Esophagus squamous epithelium (tissue), 5 donors: Measurements from ENCODE around the gene FANCD2OS. TPM values are rescaled to one million over a fixed set of nuclear protein-coding genes. Genes with fewer than 3 reads are reported as not detected.
A peak's percentile ranks its signal among the peaks of the same experiment; 100 is the strongest.

Source experiments
- DNase-seq: peaks from one replicate; lab custom pipeline; 2025; lab: John Stamatoyannopoulos, UW
- H3K27ac ChIP-seq, 4 donors: fragments of 200-600 bp; sonication (generic); one replicate each; pipeline ENCODE4 v1.5.1; 2016 to 2019; ENCODE audit warnings: mild to moderate bottlenecking in 1 of 4
- H3K27me3 ChIP-seq, 4 donors: fragments of 200-600 bp; sonication (generic); 1 replicate in 3 of 4; 2 replicates in 1 of 4; pipeline versions ENCODE4 v1.5.1 to v1.6.0; 2017 to 2021; ENCODE audit warnings: antibody characterized with exemption in 1 of 4
- H3K36me3 ChIP-seq, 3 donors: fragments of 200-600 bp; sonication (generic); one replicate each; pipeline ENCODE4 v1.5.1; 2016 to 2019
- H3K4me1 ChIP-seq, 3 donors: fragments of 200-600 bp; sonication (generic); one replicate each; pipeline ENCODE4 v1.5.1; 2017 to 2019
- H3K4me3 ChIP-seq, 4 donors: fragments of 200-600 bp; sonication (generic); 1 replicate in 3 of 4; 2 replicates in 1 of 4; pipeline ENCODE4 v1.5.1; 2016 to 2019; ENCODE audit warnings: mild to moderate bottlenecking in 2 of 4, moderate library complexity in 1 of 4
- H3K9me3 ChIP-seq, 3 donors: fragments of 200-600 bp; sonication (generic); one replicate each; pipeline ENCODE4 v1.5.1; 2016 to 2019
- POLR2A ChIP-seq, 4 donors: fragments of 450-650 bp; IDR thresholded peaks; one replicate each; pipeline ENCODE4 v1.6.1; 2017; ENCODE audit warnings: antibody characterized with exemption in 4 of 4, mild to moderate bottlenecking in 4 of 4, moderate library complexity in 3 of 4
- WGBS, 2 donors: methylation state at CpG; one replicate each; pipeline ENCODE4 v1.1.5; 2018; 5-methylcytosine and 5-hydroxymethylcytosine counted together
- intact Hi-C: fragments of 100-400 bp; cut with DNase I; formaldehyde crosslinking; loops from one replicate; pipeline ENCODE4 v1.15.0; 2022
- total RNA-seq, 4 donors: library from RNA; depleted of rRNA; stranded (reverse); fragments of >200 nt; gene quantifications; one replicate each; pipeline ENCODE4 v1.1.0, GENCODE V29; 2016
- TF ChIP-seq, protein P1 (sequence below), 6 experiments: fragments of 450-650 bp in 4 of 6; fragments of 200-600 bp in 2 of 6; sonication (generic) in 2 of 6; IDR thresholded peaks; one replicate each; pipeline ENCODE4 v1.5.1; 2016 to 2019; ENCODE audit warnings: antibody characterized with exemption in 6 of 6, mild to moderate bottlenecking in 4 of 6, moderate library complexity in 4 of 6
- donor health status: DM: yes; HTN: yes; CAD: no.

FANCD2OS gene
- total RNA-seq, 4 donors from 2014 or later: not detected

DNA sequence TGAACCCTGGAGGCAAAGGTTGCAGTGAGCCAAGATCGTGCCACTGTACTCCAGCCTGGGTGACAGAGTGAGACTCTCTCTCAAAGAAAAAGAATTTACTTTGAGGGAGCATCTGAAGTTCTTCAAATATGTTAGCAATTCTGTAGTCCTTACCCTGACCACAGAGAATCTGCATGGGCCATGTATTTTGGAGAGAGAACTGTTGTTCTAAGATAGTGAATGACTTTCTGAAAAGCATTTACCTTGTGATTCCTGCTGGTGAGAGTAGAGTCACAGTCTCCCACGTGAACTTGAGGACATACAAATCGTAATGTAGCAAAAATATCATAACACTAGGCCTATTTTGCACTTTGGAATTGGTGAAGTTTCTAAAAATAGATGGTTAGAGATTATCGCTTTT lies 11.3 kb upstream of the FANCD2OS start:
- WGBS, 2 donors: 75 to 79% methylated on average over 4 of the region's 4 CpGs
- Histone ChIP-seq H3K9me3 (no peaks in the 10 kb centered on the region), H3K4me3 (no peak overlapping the region), H3K27ac (no peak overlapping the region), H3K27me3 (no peaks in the 10 kb centered on the region), H3K4me1 (peaks cover 8 to 34% (median 15%) of the 10 kb centered on the region in 3 donors), H3K36me3 (peaks cover 0 to 30% (median 0%) of the 10 kb centered on the region in 3 donors)
- intact Hi-C loops: no loop called here
- DNase-seq: no peak
- TF ChIP-seq POLR2A (IDR thresholded peaks at IDR 0.05): no peak
- TF ChIP-seq, protein P1, sequence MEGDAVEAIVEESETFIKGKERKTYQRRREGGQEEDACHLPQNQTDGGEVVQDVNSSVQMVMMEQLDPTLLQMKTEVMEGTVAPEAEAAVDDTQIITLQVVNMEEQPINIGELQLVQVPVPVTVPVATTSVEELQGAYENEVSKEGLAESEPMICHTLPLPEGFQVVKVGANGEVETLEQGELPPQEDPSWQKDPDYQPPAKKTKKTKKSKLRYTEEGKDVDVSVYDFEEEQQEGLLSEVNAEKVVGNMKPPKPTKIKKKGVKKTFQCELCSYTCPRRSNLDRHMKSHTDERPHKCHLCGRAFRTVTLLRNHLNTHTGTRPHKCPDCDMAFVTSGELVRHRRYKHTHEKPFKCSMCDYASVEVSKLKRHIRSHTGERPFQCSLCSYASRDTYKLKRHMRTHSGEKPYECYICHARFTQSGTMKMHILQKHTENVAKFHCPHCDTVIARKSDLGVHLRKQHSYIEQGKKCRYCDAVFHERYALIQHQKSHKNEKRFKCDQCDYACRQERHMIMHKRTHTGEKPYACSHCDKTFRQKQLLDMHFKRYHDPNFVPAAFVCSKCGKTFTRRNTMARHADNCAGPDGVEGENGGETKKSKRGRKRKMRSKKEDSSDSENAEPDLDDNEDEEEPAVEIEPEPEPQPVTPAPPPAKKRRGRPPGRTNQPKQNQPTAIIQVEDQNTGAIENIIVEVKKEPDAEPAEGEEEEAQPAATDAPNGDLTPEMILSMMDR (IDR thresholded peaks at IDR 0.05): no peak

DNA sequence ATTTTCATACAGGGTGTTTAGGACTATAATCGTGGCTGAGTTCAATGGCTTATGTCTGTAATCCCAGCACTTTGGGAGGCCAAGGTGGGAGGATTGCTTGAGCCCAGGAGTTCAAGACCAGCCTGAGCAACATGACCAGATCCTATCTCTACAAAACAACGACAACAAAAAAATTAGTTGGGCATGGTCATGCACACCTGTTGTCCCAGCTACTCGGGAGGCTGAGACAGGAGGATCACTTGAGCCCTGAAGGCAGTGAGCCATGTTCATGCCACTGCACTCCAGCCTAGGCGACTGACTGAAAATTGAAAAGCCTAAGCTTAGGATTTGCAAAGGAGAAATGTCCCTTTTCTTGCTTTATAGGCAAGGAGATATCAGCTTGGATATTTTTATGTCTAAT lies 8.9 kb upstream of the FANCD2OS start:
- H3K4me3 ChIP-seq: peak overlapping the region in 1 of 4 donors; percentile 83
- peaks cover 8 to 34% (median 15%) of the 10 kb centered on the region in 3 donors for H3K4me1 ChIP-seq
- H3K36me3 ChIP-seq: peaks cover 0 to 20% (median 0%) of the 10 kb centered on the region in 3 donors
- intact Hi-C loops: no loop called here
- no peak for DNase-seq
- no peaks in the 10 kb centered on the region for H3K9me3 ChIP-seq
- H3K27ac ChIP-seq: no peak overlapping the region
- no peaks in the 10 kb centered on the region for H3K27me3 ChIP-seq
- TF ChIP-seq POLR2A (IDR thresholded peaks at IDR 0.05): no peak
- TF ChIP-seq, protein P1 (IDR thresholded peaks at IDR 0.05): no peak
- 79 to 80% methylated on average over 4 of the region's 4 CpGs for WGBS, 2 donors

DNA sequence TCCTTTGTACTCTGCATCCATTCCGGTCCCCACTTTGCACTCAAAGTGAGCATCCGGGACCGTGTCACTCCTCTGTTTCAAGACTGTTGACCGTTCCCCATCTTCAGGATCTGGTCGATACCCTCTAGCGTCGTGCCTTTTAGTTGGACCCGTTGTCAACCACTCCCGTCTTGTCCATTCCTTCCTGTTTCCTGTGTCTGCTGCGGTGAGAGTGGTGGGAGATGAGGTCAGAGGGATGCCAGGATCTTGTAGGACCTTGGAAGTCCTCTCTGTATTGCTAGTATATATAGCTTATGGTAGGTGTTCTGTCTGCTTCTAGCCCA lies 8.0 kb upstream of the FANCD2OS start:
- TF ChIP-seq, protein P1 (IDR thresholded peaks at IDR 0.05): no peak
- no peak for TF ChIP-seq POLR2A (IDR thresholded peaks at IDR 0.05)
- Histone ChIP-seq H3K4me1 (peaks cover 8 to 34% (median 15%) of the 10 kb centered on the region in 3 donors), H3K9me3 (no peaks in the 10 kb centered on the region), H3K4me3 (peak overlapping the region; percentile 54 to 90 (median 76)), H3K27me3 (no peaks in the 10 kb centered on the region), H3K36me3 (peaks cover 0 to 11% (median 0%) of the 10 kb centered on the region in 3 donors), H3K27ac (peak overlapping the region; percentile 73 to 90 (median 86))
- no peak for DNase-seq
- intact Hi-C loops: no loop called here
- whole genome bisulfite sequencing, 2 donors: 0 to 1% methylated on average over 10 of the region's 10 CpGs

DNA sequence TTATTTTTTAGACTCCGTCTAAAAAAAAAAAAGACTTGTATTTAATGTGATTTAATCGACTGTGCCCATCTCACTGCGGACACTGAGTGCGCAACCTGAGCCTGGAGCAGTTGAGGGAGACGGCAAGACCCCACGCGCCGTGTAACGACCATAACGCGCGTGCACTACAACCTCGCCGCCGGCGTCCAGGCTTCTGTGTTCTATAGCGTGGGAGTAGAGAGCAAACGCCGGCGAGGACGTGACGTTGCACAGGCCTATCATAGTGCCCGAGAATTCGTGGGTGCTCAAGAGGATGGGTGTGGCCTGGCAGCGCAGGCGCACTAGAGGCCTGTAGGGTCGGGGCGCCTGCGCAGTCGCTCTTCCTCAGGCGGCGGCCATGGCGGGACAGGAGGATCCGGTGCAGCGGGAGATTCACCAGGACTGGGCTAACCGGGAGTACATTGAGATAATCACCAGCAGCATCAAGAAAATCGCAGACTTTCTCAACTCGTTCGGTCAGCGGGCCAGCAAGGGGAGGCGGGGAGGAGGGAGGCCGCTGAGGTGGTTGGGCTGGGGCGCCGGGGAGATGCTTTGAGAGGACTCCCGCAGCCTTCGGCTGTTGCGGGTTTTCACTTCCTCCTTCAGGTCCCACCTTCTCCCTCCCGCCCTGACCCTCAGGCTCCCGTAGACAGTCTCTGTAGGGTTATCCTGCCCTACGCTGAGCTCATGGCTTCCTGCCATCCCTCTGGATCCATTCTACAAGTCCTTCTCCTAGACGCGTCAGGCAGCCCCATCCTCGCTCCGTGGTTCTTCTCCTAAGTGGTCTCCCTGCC lies 7.5 kb upstream of the FANCD2OS start, which contains the start of gene BRK1:
BRK1 (plus strand) TSS at position 350 of the 812 bp plus-strand sequence; CDS start at position 377, 27 bp downstream.
- Histone ChIP-seq H3K27me3 (no peaks in the 10 kb centered on the region), H3K9me3 (no peaks in the 10 kb centered on the region), H3K4me3 (peak within 1 kb of the TSS; percentile 54 to 90 (median 76)), H3K4me1 (peaks cover 8 to 34% (median 15%) of the 10 kb centered on the region in 3 donors), H3K36me3 (peaks cover 0 to 6% (median 0%) of the 10 kb centered on the region in 3 donors), H3K27ac (peak within 1 kb of the TSS; percentile 73 to 90 (median 86))
- 0% methylated on average over 19 to 29 of the region's 54 CpGs for WGBS, 2 donors
- TF ChIP-seq POLR2A (IDR thresholded peaks at IDR 0.05): peak in 3 of 4 donors; percentile 78 to 88 (median 87)
- TF ChIP-seq, protein P1 (IDR thresholded peaks at IDR 0.05): peak in 1 of 6 experiments; percentile 34
- DNase-seq: peak; percentile 80
- intact Hi-C loops: no loop called here

DNA sequence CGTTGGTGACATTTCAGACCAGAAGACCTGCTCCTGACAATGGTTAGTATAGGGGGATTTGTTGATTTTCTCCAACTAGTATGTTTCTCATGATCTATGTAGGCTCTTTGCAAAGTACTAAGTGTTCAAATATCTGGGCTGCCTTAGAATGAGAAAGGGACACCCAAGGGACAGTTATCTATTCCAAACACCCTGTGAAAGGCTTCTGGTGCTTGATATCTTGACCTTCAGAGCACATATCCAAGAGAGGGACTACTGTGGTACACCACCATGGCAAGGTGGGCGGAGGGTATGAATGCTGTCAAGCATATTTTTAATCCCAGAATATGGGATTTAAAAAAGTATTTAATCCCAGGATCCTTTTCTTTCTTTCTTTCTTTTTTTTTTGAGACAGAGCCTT lies 1.1 kb downstream of the FANCD2OS start:
- TF ChIP-seq POLR2A (IDR thresholded peaks at IDR 0.05): no peak
- TF ChIP-seq, protein P1 (IDR thresholded peaks at IDR 0.05): no peak
- DNase-seq: no peak
- Histone ChIP-seq H3K27ac (no peak overlapping the region), H3K4me3 (no peak overlapping the region), H3K9me3 (no peaks in the 10 kb centered on the region), H3K27me3 (peaks cover 0 to 6% (median 0%) of the 10 kb centered on the region in 4 donors), H3K36me3 (no peaks in the 10 kb centered on the region), H3K4me1 (no peaks in the 10 kb centered on the region)
- WGBS, 2 donors: 81 to 83% methylated on average over 2 of the region's 2 CpGs
- intact Hi-C loops: no loop called here
